T-helper 2 cell treated with Interferon-gamma antibody and Interleukin-4, amounts not matched to agents 5 μg/mL and 100 μg/mL, for 36 hours (primary cell): ENCODE measurements around the gene GRM4.

Experiments
- DNase-seq: peaks from one replicate; pipeline ENCODE4 v3.0.0; 2021; ENCODE audit warnings: low spot score
- H3K27ac Mint-ChIP-seq: one replicate; pipeline ENCODE4 v1.8.0; 2021; ENCODE audit warnings: mild to moderate bottlenecking, mixed read lengths
- H3K27me3 Mint-ChIP-seq: one replicate; pipeline ENCODE4 v1.8.0; 2021; ENCODE audit warnings: low read depth, mixed read lengths
- H3K36me3 Mint-ChIP-seq: one replicate; pipeline ENCODE4 v1.8.0; 2021; ENCODE audit warnings: low read depth, mixed read lengths
- H3K4me1 Mint-ChIP-seq: one replicate; pipeline ENCODE4 v1.8.0; 2021; ENCODE audit warnings: low read depth, mixed read lengths
- H3K4me3 Mint-ChIP-seq: one replicate; pipeline ENCODE4 v1.8.0; 2022; ENCODE audit warnings: mild to moderate bottlenecking, moderate library complexity, mixed read lengths
- H3K9me3 Mint-ChIP-seq: one replicate; pipeline ENCODE4 v1.8.0; 2021; ENCODE audit warnings: mixed read lengths

GRM4 gene

GRCh38 chr6:34099878-34100277, 46.0 kb downstream of the GRM4 start:
- Mint-ChIP-seq H3K27me3 (peaks cover 7% of the 10 kb centered on the region), H3K36me3 (no peaks in the 10 kb centered on the region), H3K27ac (no peak overlapping the region), H3K9me3 (no peaks in the 10 kb centered on the region), H3K4me1 (no peaks in the 10 kb centered on the region), H3K4me3 (no peak overlapping the region)
- no peak for DNase-seq

- Mint-ChIP-seq H3K36me3 (no peaks in the 10 kb centered on the region), H3K27ac (no peak overlapping the region), H3K4me3 (no peak overlapping the region), H3K9me3 (no peaks in the 10 kb centered on the region), H3K4me1 (peaks cover 1% of the 10 kb centered on the region), H3K27me3 (peaks cover 7% of the 10 kb centered on the region)
- DNase-seq = no peak
Measured at GRCh38 chr6:34098045-34098936, 47.6 kb downstream of the GRM4 start.

GRCh38 chr6:34096814-34097213, 49.1 kb downstream of the GRM4 start:
- H3K27me3 Mint-ChIP-seq = peaks cover 7% of the 10 kb centered on the region

GRCh38 chr6:34096193-34096592, 49.7 kb downstream of the GRM4 start:
- H3K36me3 Mint-ChIP-seq = no peaks in the 10 kb centered on the region
- DNase-seq = no peak
- H3K4me3 Mint-ChIP-seq = no peak overlapping the region
- peaks cover 7% of the 10 kb centered on the region for H3K27me3 Mint-ChIP-seq
- H3K9me3 Mint-ChIP-seq = no peaks in the 10 kb centered on the region
- peaks cover 2% of the 10 kb centered on the region for H3K4me1 Mint-ChIP-seq
- no peak overlapping the region for H3K27ac Mint-ChIP-seq

More at GRCh38 chr6:34096814-34097213, 49.1 kb downstream of the GRM4 start:
- H3K27ac Mint-ChIP-seq = no peak overlapping the region
- H3K4me3 Mint-ChIP-seq = no peak overlapping the region
- peaks cover 2% of the 10 kb centered on the region for H3K4me1 Mint-ChIP-seq
- DNase-seq = no peak
- no peaks in the 10 kb centered on the region for H3K9me3 Mint-ChIP-seq
- no peaks in the 10 kb centered on the region for H3K36me3 Mint-ChIP-seq

- no peak for DNase-seq
- Mint-ChIP-seq H3K9me3 (no peaks in the 10 kb centered on the region), H3K27me3 (peaks cover 7% of the 10 kb centered on the region), H3K36me3 (no peaks in the 10 kb centered on the region), H3K27ac (no peak overlapping the region), H3K4me3 (no peak overlapping the region), H3K4me1 (peaks cover 2% of the 10 kb centered on the region)
Measured at GRCh38 chr6:34095741-34096140, 50.1 kb downstream of the GRM4 start.

GRCh38 chr6:34095136-34095505, 50.8 kb downstream of the GRM4 start:
- DNase-seq = no peak
- Mint-ChIP-seq H3K4me3 (no peak overlapping the region), H3K9me3 (no peaks in the 10 kb centered on the region), H3K27ac (no peak overlapping the region), H3K36me3 (no peaks in the 10 kb centered on the region), H3K27me3 (peaks cover 7% of the 10 kb centered on the region), H3K4me1 (peaks cover 2% of the 10 kb centered on the region)

- Mint-ChIP-seq H3K4me1 (peaks cover 2% of the 10 kb centered on the region), H3K27ac (no peak overlapping the region), H3K9me3 (no peaks in the 10 kb centered on the region), H3K27me3 (peaks cover 7% of the 10 kb centered on the region), H3K4me3 (no peak overlapping the region), H3K36me3 (no peaks in the 10 kb centered on the region)
- DNase-seq = no peak
Measured at GRCh38 chr6:34094474-34095135, 51.3 kb downstream of the GRM4 start.

GRCh38 chr6:34093854-34094430, 51.9 kb downstream of the GRM4 start:
- H3K4me3 Mint-ChIP-seq = no peak overlapping the region
- H3K4me1 Mint-ChIP-seq = peaks cover 2% of the 10 kb centered on the region
- H3K27me3 Mint-ChIP-seq = peaks cover 7% of the 10 kb centered on the region
- no peak overlapping the region for H3K27ac Mint-ChIP-seq
- H3K36me3 Mint-ChIP-seq = no peaks in the 10 kb centered on the region
- DNase-seq = no peak
- H3K9me3 Mint-ChIP-seq = no peaks in the 10 kb centered on the region

GRCh38 chr6:34093206-34093605, 52.7 kb downstream of the GRM4 start:
- Mint-ChIP-seq H3K4me3 (no peak overlapping the region), H3K27ac (no peak overlapping the region), H3K9me3 (no peaks in the 10 kb centered on the region), H3K4me1 (peaks cover 2% of the 10 kb centered on the region), H3K36me3 (no peaks in the 10 kb centered on the region), H3K27me3 (peaks cover 7% of the 10 kb centered on the region)
- no peak for DNase-seq

GRCh38 chr6:34092631-34093030, 53.3 kb downstream of the GRM4 start:
- H3K27ac Mint-ChIP-seq = no peak overlapping the region
- DNase-seq = no peak
- H3K36me3 Mint-ChIP-seq = no peaks in the 10 kb centered on the region
- no peak overlapping the region for H3K4me3 Mint-ChIP-seq
- H3K27me3 Mint-ChIP-seq = peaks cover 7% of the 10 kb centered on the region
- peaks cover 2% of the 10 kb centered on the region for H3K4me1 Mint-ChIP-seq
- no peaks in the 10 kb centered on the region for H3K9me3 Mint-ChIP-seq

GRCh38 chr6:34090935-34091334, 55.0 kb downstream of the GRM4 start:
- no peak overlapping the region for H3K27ac Mint-ChIP-seq
- H3K4me3 Mint-ChIP-seq = no peak overlapping the region
- peaks cover under 1% of the 10 kb centered on the region for H3K27me3 Mint-ChIP-seq
- H3K9me3 Mint-ChIP-seq = no peaks in the 10 kb centered on the region
- no peaks in the 10 kb centered on the region for H3K36me3 Mint-ChIP-seq
- peaks cover 2% of the 10 kb centered on the region for H3K4me1 Mint-ChIP-seq
- no peak for DNase-seq

- no peak for DNase-seq
- Mint-ChIP-seq H3K4me3 (no peak overlapping the region), H3K27ac (no peak overlapping the region), H3K4me1 (peaks cover 2% of the 10 kb centered on the region), H3K9me3 (no peaks in the 10 kb centered on the region), H3K36me3 (no peaks in the 10 kb centered on the region), H3K27me3 (no peaks in the 10 kb centered on the region)
Measured at GRCh38 chr6:34090529-34090928, 55.4 kb downstream of the GRM4 start.

- Mint-ChIP-seq H3K4me3 (no peak overlapping the region), H3K4me1 (no peaks in the 10 kb centered on the region), H3K9me3 (no peaks in the 10 kb centered on the region), H3K36me3 (no peaks in the 10 kb centered on the region), H3K27ac (no peak overlapping the region), H3K27me3 (no peaks in the 10 kb centered on the region)
- DNase-seq = no peak
Measured at GRCh38 chr6:34086558-34086957, 59.3 kb downstream of the GRM4 start.

- Mint-ChIP-seq H3K4me3 (no peak overlapping the region), H3K36me3 (no peaks in the 10 kb centered on the region), H3K4me1 (no peaks in the 10 kb centered on the region), H3K27ac (no peak overlapping the region), H3K27me3 (no peaks in the 10 kb centered on the region), H3K9me3 (no peaks in the 10 kb centered on the region)
- no peak for DNase-seq
Measured at GRCh38 chr6:34085453-34086170, 60.3 kb downstream of the GRM4 start.
